NCI-H146 treated with DMSO at 0.1 percent for 48 hours (cell line): Measurements from ENCODE around the gene MYL10.

ENCODE experiments used
- DNase-seq: peaks from one replicate; lab custom pipeline; 2025; ENCODE audit not compliant: unreplicated experiment; lab: John Stamatoyannopoulos, UW

MYL10 gene

DNA sequence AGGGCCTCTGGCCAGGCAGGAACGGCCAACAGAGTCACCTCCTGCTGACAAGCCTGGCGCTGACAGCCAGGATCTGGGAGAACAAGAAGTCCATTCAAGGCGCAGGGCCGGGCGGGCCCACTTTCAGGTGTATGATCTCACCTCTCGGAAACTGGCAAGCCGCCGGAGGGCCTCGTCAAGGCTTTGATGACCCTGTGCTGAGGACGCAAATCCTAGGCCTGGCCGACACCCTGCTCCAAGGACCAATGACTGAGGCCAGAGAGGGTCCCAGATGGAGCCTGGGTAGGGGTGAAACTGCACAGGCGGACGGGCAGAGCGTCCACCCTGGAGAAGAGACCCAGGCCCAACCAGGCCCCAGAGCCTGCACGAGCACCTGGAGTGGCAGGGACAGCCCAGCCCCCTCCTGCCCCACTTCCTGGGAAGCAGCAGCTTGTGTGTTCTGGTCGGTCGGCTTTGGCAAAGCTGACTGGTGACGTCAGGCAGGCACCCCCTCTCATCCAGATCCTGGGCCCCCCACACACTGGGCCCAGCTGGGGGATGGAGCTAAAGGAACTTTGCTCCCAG, 30.6 kb downstream of the MYL10 start:
- DNase-seq = no peak

DNA sequence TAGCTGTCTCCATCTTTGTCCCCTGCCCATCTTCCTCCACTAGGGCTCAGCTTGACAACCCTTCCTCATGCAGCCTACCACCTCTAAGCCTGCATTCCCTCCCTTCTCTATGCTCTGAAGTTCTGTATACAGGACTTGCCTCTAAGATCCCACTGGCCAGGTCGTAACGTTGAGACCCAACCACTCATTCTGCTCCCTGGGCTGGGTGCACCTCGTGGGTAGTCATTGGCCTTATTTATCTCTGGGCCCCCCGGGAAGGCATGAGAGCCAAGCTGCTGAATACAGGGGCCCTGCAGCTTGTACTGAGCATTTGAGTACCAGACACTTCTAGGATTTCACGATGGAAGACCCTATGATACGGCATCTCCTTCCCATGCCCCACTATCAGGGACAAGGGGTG, 31.2 kb downstream of the MYL10 start:
- no peak for DNase-seq

DNA sequence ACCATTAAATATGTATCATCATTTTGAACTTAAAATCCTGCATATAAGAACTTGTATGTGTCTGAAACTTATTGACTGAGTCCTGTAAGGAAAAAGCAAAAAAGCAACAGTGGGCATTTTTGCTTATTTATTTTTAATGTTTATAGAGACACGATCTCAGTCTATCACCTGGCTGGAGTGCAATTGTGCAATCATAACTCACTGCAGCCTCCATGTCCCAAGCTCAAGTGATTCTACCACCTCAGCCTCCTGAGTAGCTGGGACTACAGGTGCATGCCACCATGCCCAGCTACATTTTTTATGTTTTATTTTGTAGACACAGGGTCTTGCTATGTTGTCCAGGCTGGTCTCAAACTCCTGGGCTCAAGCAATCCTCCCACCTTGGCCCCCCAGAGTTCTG, 32.2 kb downstream of the MYL10 start:
- no peak for DNase-seq

DNA sequence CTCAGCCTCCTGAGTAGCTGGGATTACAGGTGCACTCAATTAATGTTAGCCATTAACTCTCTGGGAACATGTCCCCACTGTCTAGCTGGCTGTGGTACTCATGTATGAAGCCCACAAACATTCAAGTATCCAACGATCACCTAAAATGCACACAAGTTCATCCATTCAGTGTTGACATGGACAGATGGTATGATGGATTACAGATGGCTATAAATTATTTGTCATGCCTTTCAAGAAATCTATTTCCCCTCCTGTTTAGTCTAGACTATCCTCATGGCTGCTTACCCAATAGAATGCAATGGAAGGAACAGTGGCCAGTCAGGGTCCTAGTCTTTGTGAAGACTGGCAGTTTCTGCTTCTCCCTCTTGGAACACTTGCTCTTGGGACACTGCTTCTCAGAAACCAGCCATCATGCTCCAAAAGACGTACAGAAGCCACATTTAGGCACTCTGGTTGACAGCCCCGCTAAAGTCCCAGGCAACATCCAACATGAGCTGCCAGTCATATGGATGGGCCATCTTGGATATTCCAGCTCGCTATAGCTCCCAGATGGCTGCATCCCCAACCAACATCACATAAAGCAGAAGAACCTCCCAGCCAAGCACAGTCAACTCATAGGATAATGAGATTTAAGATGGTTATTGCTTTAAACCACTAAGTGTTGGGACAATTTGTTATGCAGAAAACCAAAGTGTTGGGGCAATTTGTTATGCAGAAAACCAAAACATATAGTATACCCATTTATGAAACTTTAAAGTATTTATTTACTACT, 33.1 kb downstream of the MYL10 start:
- no peak for DNase-seq

DNA sequence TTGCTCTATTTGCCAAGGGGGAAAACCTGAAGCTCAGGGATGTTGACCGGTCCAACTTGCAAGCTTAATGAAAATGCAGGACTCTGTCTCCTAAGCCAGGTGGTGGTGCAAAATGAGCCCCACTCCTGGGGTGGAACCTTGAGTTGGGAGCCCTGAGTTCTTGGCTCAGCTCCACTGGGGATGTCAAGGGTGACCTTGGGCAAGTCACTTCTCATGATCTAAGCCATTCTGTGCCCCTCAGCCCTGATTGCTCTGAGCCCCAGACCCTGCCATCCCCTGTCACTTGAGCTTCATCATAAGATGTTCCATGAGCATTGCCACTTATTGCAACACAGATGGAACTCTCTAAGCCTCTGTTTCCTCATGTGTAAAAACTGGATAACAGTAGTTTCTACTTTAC, 33.9 kb downstream of the MYL10 start:
- no peak for DNase-seq

DNA sequence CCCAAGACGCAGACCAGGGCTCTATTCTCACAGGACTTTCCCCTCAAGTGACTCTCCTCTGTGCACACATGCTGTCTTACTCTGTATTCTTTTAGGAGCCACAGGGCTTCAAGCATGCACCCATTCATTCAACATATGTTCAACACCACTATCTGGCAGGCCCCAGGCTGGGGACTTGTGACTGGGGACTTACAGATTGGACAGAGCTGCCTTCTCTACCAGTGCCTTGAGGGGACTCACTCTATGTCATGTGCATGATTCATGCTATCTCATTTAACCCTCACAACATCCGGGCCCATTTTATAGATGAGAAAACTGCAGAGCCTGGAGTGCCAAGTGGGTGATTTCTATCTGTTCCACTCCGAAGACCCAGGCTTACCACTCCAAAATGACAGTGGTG, 34.3 kb downstream of the MYL10 start:
- no peak for DNase-seq

DNA sequence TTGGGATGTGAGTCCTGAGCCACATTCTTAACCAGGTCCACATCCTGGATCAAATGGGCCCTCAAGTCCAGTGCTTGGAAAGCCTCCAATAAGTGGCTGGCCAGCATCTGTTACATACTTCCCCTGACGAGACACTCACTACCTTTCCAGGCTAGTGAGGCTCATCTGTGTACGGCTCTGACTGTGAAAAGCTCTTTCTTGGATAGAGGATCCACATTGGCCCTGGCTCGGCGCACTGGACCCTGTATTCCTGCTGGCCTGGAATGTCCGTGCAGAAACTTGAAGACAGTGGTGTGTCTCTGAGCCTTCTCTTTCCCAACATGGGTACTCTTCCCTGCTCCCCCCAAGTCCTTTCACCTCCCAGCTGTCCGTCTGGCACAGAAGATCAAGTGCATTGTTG, 35.5 kb downstream of the MYL10 start:
- no peak for DNase-seq

DNA sequence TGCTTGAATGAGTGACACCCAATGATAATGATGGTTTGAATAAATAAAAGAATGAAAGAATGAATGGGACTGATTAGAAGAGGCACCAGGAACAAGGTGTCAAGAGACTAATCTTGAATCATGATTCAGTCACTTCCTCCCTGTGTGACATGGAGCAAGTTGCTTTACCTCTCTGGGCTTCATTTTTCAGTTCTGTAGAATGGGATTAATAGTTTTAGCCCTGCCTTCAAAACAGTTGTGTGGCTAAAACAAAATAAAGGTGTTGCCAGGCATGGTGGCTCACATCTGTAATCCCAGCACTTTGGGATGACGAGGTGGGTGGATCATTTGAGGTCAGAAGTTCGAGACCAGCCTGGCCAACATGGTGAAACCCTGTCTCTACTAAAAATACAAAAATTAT, 37.6 kb downstream of the MYL10 start:
- DNase-seq = no peak

DNA sequence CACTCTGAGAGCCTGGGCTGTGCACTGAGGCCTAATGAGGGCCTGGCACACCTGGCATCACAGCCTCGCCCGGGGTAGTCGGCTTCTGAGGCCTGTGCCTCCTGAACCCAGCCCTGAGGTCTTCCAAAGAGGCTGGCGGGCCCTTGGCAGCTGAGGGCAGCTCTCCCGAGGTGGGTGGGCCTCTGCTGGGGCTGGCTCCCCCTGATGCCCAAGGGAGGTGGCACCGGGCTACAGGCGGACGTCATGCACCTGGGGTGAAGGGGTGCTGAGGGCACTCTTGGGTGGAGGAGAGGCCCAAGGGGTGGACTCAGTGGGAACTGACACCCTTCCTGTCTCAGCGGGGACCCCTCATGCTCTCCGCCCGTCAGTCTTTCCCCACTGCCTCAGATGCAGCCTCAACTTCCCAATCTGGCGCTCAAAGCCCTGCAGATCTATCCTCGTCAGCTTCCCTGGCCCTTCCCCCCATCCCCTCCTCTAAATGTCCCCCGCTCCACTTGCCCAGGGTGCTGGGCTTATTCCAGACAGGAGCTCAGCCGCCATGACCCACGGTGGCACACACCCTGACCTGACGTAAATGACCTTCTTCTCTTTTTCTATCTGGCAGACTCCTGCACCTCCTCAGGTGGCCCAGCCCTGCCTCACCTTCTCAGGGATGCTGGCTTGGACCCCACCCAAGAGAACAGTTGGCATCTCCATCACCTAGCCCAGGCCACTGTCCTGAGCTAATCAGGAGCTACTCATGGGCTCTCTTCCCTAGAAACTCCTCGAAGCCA, 38.2 kb downstream of the MYL10 start:
- no peak for DNase-seq

DNA sequence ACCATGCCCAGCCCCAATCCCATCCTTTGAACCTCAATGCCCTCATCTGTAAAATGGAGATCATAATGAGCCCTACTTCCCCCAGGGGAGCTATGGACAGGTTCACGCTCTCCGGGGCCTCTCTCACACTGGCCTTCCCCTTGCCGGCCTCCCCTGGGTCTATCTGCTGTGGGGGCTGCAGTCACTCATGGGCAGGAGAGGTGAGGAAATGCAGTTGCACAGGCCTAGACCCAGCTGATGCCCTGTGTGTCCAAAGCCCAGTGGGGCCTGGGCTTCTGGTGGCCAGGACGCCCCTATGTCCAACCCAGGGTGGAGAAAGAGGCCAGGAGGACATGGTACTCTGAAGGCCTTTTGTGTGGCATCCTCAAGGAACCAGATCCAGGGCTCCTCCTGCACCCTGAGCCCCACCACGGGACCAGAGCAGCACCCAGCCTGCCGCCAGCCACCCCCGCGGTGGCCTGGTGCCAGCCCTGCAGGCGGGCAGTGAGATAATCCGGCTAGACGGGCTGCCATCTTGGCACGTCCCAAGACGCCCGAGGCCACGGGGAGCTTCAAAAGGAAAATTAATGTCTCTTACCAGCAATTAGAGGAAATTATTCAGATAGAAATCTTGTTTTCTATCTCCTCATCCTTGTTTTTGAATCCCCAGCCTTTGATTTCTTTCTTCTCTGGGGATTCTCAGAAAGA, 39.0 kb downstream of the MYL10 start:
- DNase-seq = no peak

DNA sequence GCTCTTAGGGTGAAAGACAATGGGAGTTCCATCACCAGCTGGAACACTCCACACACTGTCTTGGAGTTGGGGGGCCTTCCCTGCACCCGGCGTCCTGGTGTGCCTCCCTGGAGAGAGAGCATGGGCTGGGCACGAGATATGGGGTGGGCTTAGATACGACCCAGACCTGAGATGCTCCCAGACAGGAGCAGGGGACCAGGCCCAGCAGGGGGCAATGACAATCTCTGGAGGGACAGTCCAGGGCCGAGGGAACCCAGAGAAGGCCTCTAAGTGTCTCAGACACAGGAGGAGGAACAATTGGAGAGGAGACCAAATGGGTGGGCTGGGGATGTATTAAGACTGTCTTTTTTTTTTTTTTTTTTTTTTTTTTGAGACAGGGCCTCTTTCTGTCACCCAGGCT, 40.0 kb downstream of the MYL10 start:
- DNase-seq = no peak

DNA sequence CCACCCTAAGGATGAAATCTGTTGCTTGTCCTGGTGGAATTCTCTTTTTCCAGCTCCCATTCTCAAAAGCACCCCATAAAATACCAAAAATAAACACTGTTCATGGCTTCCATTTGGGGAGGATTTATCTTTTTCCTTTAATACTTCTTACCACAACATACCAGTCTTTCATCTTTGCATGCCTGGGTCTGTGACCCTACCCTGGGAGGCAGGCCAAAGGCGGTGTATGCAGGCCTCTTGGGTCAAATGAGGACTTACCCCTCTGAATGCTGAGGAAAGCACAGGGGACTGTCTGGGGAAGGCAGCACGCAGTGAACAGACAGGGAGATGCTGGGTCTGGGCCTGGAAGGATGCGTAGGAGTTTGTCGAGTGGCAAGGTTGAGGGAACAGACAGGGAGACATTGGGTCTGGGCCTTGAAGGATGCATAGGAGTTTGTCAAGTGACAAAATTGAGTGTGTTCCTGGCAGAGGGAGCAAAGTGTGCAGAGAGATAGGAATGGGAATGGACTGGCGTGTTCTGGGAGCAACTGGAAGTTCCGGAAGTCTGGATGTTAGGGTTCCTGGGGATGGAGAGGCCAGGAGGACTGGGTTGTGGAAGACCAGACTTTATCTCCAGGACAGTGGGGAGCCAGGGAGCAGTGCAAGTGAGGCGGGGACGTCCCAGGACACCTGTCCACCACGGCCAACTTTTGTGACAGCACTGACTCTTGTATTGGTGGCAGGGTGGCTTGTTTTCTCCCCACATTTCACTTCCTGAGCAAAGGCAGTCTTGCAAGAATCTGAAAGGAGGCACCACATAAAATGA, 40.8 kb downstream of the MYL10 start:
- no peak for DNase-seq

DNA sequence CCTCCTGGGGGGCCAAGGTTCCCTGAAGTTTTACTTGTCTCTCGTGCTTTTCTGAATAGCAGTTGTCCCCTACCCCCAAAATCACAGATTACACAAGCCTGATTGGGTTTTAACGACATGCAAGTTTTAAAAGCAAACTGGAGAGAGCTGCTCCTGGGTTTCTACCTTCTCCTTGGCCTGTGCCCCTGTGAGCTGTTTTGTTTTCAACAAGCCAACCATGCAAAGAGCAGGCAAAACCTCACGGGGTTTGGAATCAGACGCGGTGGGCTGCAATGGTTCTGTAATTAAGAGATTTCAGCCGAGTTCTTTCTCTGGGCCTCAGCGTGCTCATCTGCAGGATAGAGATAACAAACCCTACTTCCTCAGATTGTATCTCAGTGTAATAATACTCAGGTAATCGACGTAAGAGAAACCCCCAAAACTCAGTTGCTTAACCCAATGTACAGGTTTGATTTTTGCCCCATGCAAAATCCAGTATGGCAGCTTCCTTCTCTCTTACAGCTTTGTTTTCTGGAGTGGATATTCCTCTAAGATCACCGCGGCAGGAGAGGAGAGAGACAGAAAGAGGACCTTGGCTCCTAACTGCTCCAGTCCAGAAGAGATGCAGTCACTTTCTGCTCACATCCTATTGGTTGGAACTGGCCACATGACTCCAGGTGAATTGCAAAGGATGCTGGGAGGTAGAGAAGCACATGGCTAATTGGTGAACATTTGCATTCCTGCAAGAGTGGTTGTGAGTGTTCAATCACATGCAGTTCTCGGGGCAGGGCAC, 42.0 kb downstream of the MYL10 start:
- no peak for DNase-seq

DNA sequence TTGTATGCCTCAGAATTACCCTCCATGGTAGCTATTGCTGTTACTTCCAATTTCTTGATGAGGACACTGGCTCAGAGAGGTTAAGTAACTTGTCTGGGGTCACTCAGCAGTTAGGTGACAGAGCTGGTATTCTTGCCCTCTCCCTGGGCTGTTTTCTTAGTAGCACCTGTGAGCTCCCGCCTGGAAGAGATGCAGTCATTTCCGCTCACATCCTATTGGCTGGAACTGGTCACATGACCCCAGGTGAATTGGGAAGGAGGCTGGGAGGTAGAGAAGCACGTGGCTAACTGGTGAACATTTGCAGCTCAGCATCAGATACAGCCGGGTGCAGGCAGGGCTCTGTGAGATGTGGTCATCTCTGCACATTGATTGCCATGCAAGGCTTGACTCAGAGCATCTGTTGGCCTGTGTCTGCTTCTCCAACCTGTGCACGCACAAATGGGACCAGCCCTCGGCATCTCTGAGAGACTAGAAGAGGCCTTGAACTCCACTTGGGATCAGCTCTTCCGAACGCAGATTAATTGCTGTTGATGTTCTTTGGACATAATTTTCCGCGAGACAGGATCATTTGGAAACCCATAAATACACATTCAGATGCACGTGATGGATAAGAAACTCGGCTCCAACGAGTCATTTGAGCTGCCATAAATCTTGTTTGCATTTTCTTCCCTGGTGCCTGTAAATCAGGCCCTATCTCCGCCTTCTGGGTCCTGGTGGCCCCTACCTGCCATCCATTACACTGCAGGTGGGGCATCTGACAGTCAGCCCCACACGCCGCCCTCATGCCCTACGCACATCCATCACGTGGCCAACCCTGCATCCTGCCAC, 42.8 kb downstream of the MYL10 start:
- no peak for DNase-seq

DNA sequence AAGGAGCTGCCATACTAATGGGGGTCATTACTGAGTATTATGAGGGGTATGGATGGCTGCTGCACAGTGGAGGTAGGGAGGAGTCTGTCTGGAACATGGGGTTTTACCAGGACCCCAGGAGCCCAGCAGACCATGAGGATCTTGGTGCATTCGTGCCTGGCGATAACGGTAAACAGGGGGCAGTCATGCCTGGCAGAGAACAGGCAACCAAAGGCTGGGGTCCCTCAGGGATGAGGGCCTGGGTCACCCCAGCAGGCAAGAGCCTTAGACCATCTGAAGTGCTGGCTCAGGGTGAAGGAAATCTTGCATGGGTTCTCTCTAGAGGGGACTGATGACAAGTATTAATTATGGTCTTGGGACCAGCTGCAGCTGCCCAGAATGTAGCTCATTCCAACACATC, 46.1 kb downstream of the MYL10 start:
- no peak for DNase-seq

DNA sequence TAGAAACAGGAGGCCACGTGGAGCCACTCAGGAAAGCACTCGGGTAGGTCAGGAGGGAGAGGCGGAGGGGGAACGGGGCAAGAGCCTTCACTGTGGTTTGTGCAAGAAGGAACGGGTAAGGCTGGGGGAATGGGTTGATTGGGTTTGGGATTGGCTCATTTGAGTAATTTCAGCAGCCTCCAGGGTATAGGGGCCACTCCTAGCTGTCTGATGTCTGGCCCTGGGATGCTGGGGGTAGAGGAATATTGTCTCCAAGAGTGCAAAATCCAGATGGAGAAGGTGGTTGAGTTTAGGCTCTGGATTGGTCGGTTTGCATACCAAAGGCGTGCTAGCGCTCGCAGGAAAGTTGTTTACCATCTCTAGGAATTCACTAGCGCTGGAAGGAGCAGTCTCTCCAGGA, 47.2 kb downstream of the MYL10 start:
- DNase-seq = no peak

DNA sequence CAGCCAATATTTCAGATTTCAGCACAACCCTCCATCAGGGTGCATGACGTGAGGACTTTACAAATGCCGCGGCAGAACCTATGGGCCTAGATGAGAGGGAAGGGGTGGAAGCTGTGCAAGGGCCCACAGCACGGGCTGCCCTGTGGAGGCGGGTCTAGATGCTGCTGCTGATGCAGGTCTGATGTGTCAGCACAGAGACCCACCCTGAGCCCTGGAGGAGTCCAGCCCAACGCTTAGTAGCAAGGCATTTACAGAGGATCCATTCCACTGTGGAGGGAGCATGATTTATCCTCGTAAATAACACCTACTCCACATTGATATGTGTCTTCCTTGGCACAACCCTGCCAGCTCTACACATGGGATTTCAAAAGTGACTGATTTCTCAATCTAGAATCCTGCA, 48.5 kb downstream of the MYL10 start:
- no peak for DNase-seq

DNA sequence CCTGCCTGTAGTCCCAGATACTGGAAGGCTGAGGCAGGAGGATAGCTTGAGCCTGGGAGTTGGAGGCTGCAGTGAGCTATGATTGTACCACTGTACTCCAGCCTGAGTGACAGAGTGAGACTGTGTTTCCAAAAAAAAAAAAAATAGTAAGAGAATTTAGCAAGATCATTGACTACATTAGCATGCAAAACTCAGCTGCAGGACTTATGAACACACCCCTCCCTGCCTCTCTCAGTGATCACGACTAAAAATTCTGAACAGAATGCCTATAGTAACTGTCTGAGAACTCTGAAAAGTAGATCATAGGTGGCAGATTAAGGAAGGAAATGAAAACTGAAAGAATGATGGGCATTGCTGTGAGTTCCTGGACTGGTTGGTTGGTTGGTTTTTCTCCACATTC, 50.5 kb downstream of the MYL10 start:
- no peak for DNase-seq

DNA sequence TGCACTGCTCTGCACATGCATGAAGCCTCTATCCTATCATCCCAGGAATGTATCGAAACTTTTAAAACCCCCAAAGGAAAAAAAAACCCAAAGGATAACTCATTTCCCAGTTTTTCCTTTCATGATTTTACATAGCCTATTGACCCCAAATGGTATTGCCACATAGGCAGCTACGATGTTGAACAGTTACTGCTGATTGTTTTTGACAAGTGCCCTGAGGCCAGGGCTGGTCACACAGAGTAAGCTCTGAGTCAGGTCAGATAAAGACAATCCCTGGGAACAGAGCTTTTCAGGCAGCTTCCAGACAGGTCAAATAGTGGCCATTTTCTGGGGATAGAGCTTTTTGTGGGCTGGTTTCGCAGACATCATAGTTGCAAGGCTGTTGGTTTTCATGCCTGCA, 52.1 kb downstream of the MYL10 start:
- no peak for DNase-seq
